HG03469 (cell line): ENCODE data around the gene TAOK3.
"Not testable (repeated sequence)": the region's sequence is repeated elsewhere in the genome, so short reads cannot be mapped to it uniquely, and the experiment has no call there.

Experiments
- ATAC-seq: cut with Tn5 transposase; IDR thresholded peaks from one replicate; pipeline ENCODE4 v1.9.1; 2021; ENCODE audit warnings: mild to moderate bottlenecking, moderate library complexity, moderate number of reproducible peaks; ENCODE audit not compliant: unreplicated experiment

Gene TAOK3

DNA sequence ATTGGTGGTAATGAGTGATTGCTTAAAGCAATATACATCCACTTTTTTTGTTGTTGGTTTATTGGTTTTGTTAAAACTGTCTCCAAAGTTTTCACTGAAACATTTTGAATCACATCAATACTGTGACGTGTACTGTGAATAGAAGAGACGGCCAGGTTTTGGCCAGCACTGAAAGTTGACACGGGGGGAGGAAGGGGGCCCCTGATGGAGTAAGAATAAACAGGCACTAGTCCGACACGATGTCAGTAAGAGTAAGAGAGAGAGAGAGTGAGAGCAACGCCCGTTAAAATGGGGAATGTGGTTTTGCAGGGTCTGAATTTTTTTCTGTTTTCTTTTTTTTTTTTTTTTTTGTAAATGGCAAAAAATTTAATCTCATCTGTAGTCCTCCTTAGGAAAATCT is 222.1 kb downstream of the TAOK3 start:
- ATAC-seq: no peak

- no peak for ATAC-seq
These were observed 224.4 kb downstream of the TAOK3 start for GRCh38 chr12:118148287-118148686.

GRCh38 chr12:118145798-118146156 is 226.9 kb downstream of the TAOK3 start:
- no peak for ATAC-seq

- no peak for ATAC-seq
These were observed 227.5 kb downstream of the TAOK3 start for GRCh38 chr12:118145113-118145797.

- ATAC-seq: no peak
These were observed 228.2 kb downstream of the TAOK3 start for GRCh38 chr12:118144499-118144898.

DNA sequence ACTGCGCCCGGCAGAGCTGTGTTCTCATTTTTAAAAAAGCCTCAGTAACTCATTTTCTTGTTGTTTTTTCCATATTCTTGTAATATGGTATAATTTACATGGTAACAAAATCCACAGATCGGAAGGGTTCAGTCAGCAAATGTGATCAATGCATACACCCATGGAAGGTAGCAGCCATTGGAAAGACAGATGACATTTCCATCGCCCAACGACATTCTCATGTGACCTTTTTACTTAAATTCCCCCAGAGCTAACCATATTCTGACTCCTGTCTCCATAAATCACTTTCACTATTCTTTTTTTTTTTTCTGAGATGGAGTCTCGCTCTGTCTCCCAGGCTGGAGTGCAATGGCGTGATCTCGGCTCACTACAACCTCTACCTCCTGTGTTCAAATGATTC is 231.9 kb downstream of the TAOK3 start:
- no peak for ATAC-seq

- no peak for ATAC-seq
These were observed 235.5 kb downstream of the TAOK3 start for GRCh38 chr12:118137148-118137678.

DNA sequence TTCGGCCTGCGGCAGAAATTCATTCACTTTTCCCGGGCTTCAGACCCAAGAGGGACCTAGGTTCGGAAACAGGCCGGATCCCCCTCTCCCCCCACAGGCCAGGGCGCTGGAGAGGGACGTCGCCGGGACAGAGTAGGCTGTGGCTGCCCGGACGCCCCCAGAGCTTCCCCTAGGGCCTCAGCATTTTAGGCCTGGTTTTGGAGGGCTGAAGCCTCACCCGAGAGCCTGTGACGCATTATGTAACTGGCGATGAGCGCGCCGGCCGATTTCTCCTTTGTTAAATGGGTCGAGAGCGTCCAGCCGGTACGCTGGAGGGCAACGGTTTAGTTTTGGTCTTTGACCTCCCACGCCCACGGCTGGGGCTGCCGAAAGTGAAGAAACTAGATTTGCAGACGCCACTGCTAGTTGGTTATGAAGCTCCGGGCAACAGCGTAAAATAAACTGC is 236.1 kb downstream of the TAOK3 start:
- ATAC-seq: peak; percentile 18

- peak; percentile 87 for ATAC-seq
These were observed 236.7 kb downstream of the TAOK3 start, which contains the start of gene PEBP1 for GRCh38 chr12:118135788-118136558. PEBP1 (plus strand) TSS chr12:118136124; CDS start chr12:118136210, 86 bp downstream.

GRCh38 chr12:118129436-118129835 is 243.3 kb downstream of the TAOK3 start:
- not testable (repeated sequence) for ATAC-seq

DNA sequence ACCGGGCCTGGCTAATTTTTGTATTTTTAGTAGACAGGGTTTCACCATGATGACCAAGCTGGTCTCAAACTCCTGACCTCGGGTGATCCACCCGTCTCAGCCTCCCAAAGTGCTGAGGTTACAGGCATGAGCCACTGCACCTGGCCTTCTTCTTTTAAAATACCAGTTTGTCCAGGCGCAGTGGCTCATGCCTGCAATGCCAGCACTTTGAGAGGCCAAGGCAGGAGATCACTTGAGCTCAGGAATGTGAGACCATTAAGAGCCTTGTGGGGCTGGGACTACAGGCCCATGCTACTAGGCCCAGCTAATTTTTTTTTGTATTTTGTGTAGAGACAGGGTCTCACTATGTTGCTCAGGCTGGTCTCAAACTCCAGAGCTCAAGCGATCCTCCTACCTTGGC is 244.8 kb downstream of the TAOK3 start:
- no peak for ATAC-seq

- ATAC-seq: no peak
These were observed 246.5 kb downstream of the TAOK3 start for GRCh38 chr12:118126119-118126757.

- no peak for ATAC-seq
These were observed 247.0 kb downstream of the TAOK3 start for GRCh38 chr12:118125743-118126118.

- ATAC-seq: no peak
These were observed 248.3 kb downstream of the TAOK3 start for GRCh38 chr12:118124333-118124874.

DNA sequence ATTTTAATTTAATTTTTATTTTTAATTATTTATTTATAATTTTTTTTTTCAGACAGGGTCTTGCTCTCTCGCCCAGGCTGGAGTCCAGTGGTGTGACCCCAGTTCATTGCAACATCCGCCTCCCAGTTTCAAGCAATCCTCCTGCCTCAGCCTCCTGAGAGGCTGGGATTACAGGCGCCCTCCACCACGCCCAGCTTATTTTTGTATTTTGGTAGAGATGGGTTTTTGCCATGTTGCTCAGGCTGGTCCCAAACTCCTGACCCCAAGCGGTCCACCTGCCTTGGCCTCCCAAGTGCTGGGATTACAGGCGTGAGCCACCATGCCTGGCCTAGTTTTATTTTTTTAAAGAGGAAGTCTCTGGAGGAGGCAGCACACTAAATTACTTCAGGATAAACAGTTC is 250.4 kb downstream of the TAOK3 start:
- ATAC-seq: no peak

- ATAC-seq: no peak
These were observed 251.9 kb downstream of the TAOK3 start for GRCh38 chr12:118120579-118121363.

DNA sequence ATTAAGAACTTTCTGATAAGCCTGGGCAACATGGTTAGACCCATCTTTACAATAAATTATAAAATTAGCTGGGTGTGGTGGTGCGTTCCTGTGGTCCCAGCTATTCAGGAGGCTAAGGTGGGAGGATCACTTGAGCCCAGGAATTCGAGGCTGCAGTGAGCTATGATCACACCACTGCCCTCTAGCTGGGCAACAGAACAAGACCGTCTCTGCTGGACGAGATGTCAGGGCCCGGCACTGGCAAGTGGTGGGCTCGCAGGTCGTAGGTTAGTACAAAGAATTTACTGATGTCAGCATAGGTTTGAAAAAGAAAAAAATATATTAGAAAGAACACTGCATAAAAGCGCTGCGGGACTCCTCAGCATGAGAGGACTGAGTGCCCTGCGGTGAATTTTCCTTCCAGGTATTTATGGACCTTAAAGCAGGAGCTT is 253.2 kb downstream of the TAOK3 start:
- no peak for ATAC-seq

- ATAC-seq: no peak
These were observed 263.6 kb downstream of the TAOK3 start for GRCh38 chr12:118109088-118109487.

DNA sequence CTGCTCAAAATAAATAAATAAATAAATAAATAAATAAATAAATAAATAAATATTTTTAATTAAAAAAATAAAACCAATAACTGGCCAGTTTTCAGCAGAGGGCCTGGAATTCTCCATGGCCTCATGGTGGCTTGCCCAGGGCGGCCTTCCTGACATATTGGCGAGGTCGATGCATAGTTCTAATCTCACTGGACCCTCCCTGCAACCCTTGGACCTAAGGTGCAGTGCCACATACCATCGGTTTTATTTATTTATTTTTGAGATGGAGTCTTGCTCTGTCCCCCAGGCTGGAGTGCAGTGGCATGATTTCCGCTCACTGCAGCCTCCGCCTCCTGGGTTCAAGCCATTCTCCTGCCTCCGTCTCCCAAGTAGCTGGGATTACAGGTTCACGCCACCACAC is 265.0 kb downstream of the TAOK3 start:
- ATAC-seq: no peak

DNA sequence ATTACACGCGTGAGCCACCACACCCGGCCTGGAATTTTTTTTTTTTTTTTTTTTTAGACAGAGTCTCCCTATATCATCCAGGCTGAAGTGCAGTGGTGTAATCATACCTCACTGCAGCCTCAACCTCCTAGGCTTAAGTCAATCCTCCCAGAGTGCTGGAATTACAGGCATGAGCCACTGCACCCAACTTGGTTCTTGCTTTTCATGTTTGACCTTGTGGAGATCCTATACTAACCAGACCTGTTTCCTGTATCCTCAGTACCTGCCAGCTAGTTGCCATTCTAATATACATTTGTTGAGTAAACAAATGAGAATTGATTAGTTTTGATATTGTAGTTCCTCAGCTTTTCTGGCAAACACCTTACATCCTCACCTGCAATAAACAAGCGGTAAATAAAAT is 265.7 kb downstream of the TAOK3 start:
- no peak for ATAC-seq
